HepG2 (cell line): ENCODE data around the gene RABGAP1L. TPM values are rescaled to one million over a fixed set of nuclear protein-coding genes. Genes with fewer than 3 reads are reported as not detected.

Experiments
- ATAC-seq: fragments of 200-7000 bp; cut with Tn5 transposase; 3 replicates; pipeline ENCODE4 v1.9.1; 2020; ENCODE audit warnings: mild to moderate bottlenecking, moderate library complexity
- BruUV-seq: library from RNA; stranded (reverse); fragments of 400-500 nt; replicated peaks from 2 replicates; lab custom pipeline; 2021; lab: Mats Ljungman, UMichigan
- CTCF ChIA-PET: fragments of 300-600 bp; formaldehyde crosslinking; extraction: SDS; loops from one replicate; lab custom pipeline; 2021; ENCODE audit warnings: low total read pairs, inconsistent platforms, low intra/inter-chr PET ratio; lab: Yijun Ruan, JAX
- POLR2A ChIA-PET: fragments of 350-600 bp; sonication (Branson Sonifier 250); formaldehyde crosslinking; loops from one replicate; lab custom pipeline; 2020; ENCODE audit warnings: antibody characterized with exemption, inconsistent platforms; lab: Yijun Ruan, JAX
- DNase-seq: peaks from one replicate; pipeline ENCODE4 v3.0.0-alpha.2; 2015; ENCODE audit warnings: low spot score
- FAIRE-seq: peaks from 3 replicates; lab custom pipeline; 2011; peaks lifted over from hg19 to GRCh38; lab: Jason Lieb, UNC
- H2AFZ ChIP-seq: one replicate; pipeline ENCODE4 v1.6.1; 2011; ENCODE audit warnings: low read length, inconsistent platforms
- H3K27ac ChIP-seq: fragments of 300-600 bp; 3 replicates; pipeline ENCODE4 v1.8.0; 2011; ENCODE audit warnings: mixed run types, mild to moderate bottlenecking, mixed read lengths, low read length, inconsistent platforms; ENCODE audit not compliant: insufficient read depth; ENCODE audit errors: extremely low read length
- H3K27me3 ChIP-seq, 2 experiments: fragments of 200-600 bp in 1 of 2; 2 replicates in 1 of 2; 3 replicates in 1 of 2; pipeline versions ENCODE4 v1.6.0 to v1.8.0; 2011; ENCODE audit warnings: low read length in 2 of 2, mild to moderate bottlenecking in 2 of 2, moderate library complexity in 2 of 2, inconsistent platforms in 1 of 2; ENCODE audit not compliant: insufficient read depth in 2 of 2, control insufficient read depth in 1 of 2
- H3K36me3 ChIP-seq, 2 experiments: fragments of 200-600 bp in 1 of 2; replicated peaks in 1 of 2; 2 replicates in 1 of 2; 3 replicates in 1 of 2; pipeline versions ENCODE4 v1.5.1 to v1.8.0; 2011; ENCODE audit warnings: low read length in 2 of 2, inconsistent platforms in 1 of 2; ENCODE audit not compliant: insufficient read depth in 2 of 2, control insufficient read depth in 1 of 2
- H3K4me1 ChIP-seq: 2 replicates; pipeline ENCODE4 v1.5.1; 2012; ENCODE audit warnings: low read length, inconsistent platforms; ENCODE audit not compliant: insufficient read depth
- H3K4me2 ChIP-seq: 2 replicates; pipeline ENCODE4 v1.6.0; 2011; ENCODE audit warnings: low read depth, low read length, inconsistent platforms
- H3K4me3 ChIP-seq, 3 experiments: fragments of 200-600 bp in 1 of 3; sonication (generic), shearing (Covaris generic) in 1 of 3; replicated peaks in 1 of 3; 2 replicates each; pipeline ENCODE4 v1.5.1; 2011 to 2016; ENCODE audit warnings: low read length in 3 of 3, inconsistent platforms in 2 of 3, low read depth in 2 of 3, mild to moderate bottlenecking in 2 of 3, control low read depth in 1 of 3, mixed read lengths in 1 of 3; ENCODE audit not compliant: insufficient read depth in 1 of 3
- H3K79me2 ChIP-seq: one replicate; pipeline ENCODE4 v1.6.1; 2011; ENCODE audit warnings: low read length, inconsistent platforms; ENCODE audit not compliant: insufficient read depth
- H3K9ac ChIP-seq: 2 replicates; pipeline ENCODE4 v1.6.0; 2011; ENCODE audit warnings: mild to moderate bottlenecking, low read depth, low read length, inconsistent platforms; ENCODE audit not compliant: insufficient read depth
- H3K9me3 ChIP-seq: 2 replicates; pipeline ENCODE4 v1.5.1; 2012; ENCODE audit warnings: mild to moderate bottlenecking, low read length
- H4K20me1 ChIP-seq: 2 replicates; pipeline ENCODE4 v1.6.0; 2011; ENCODE audit warnings: inconsistent platforms, mild to moderate bottlenecking, low read length, moderate library complexity; ENCODE audit not compliant: insufficient read depth
- HOXA3 ChIP-seq: sonication (generic); formaldehyde crosslinking; IDR thresholded peaks from 2 replicates; pipeline ENCODE4 v1.5.0; 2020; ENCODE audit warnings: missing genetic modification reagents
- MEIS2 ChIP-seq: sonication (generic); formaldehyde crosslinking; IDR thresholded peaks from 2 replicates; pipeline ENCODE4 v1.9.0; 2021; ENCODE audit warnings: mild to moderate bottlenecking, missing genetic modification reagents
- SNRNP70 ChIP-seq: fragments of 200-400 bp; formaldehyde crosslinking; IDR thresholded peaks from 2 replicates; pipeline ENCODE4 v1.6.1; 2017; ENCODE audit warnings: mild to moderate bottlenecking, low read depth, low read length, moderate library complexity
- ZFP36 ChIP-seq: fragments of 150-350 bp; IDR thresholded peaks from 2 replicates; pipeline ENCODE4 v1.6.1; 2018; ENCODE audit warnings: borderline replicate concordance, low read length, low read depth; ENCODE audit not compliant: partially characterized antibody
- ZNF274 ChIP-seq: sonication (generic); formaldehyde crosslinking; IDR thresholded peaks from 2 replicates; pipeline ENCODE4 v1.5.1; 2020; ENCODE audit warnings: mild to moderate bottlenecking, missing genetic modification reagents
- ZNF484 ChIP-seq: sonication (generic); formaldehyde crosslinking; IDR thresholded peaks from 2 replicates; pipeline ENCODE4 v1.5.1; 2020; ENCODE audit warnings: mild to moderate bottlenecking, low read depth, missing genetic modification reagents, borderline replicate concordance
- ZNF562 ChIP-seq: sonication (generic); formaldehyde crosslinking; IDR thresholded peaks from 2 replicates; pipeline ENCODE4 v1.8.0; 2022; ENCODE audit warnings: missing genetic modification reagents, borderline replicate concordance
- WGBS: methylation state at CpG from one replicate; pipeline ENCODE4 v1.1.6; 2017; ENCODE audit warnings: low lambda C conversion rate; 5-methylcytosine and 5-hydroxymethylcytosine counted together
- in situ Hi-C: cut with HindIII; loops from 2 replicates; pipeline ENCODE4 v1.10.0; 2017; ENCODE audit warnings: low pct_unique_long_range_greater_than_20kb; ENCODE audit not compliant: extremely low pct_ligation_motif_present
- intact Hi-C: fragments of 100-400 bp; cut with micrococcal nuclease; formaldehyde crosslinking; loops from one replicate; pipeline ENCODE4 v1.10.0; 2022; ENCODE audit not compliant: unreplicated experiment
- polyA plus RNA-seq, 8 experiments: library from polyadenylated mRNA; depleted of rRNA in 3 of 8; stranded (reverse) in 7 of 8; unstranded in 1 of 8; fragments of >200 nt; fragmentation: Illumina TruSeq in 4 of 8; extraction: Trizol in 4 of 8; gene quantifications; 2 replicates each; pipeline versions ENCODE4 v1.2.1 to v1.2.3, GENCODE V29; 2011 to 2016; ENCODE audit warnings: low read depth in 4 of 8, missing spikeins in 1 of 8, mixed read lengths in 1 of 8; ENCODE audit not compliant: insufficient read depth in 1 of 8
- total RNA-seq, 5 experiments: library from RNA; depleted of rRNA; stranded (reverse); fragments of >200 nt; fragmentation: Illumina TruSeq; extraction: Trizol; gene quantifications; 2 replicates each; pipeline ENCODE4 v1.2.3, GENCODE V29; 2016; ENCODE audit warnings: low read depth in 1 of 5
- TF ChIP-seq, protein P1 (sequence below): sonication (generic); formaldehyde crosslinking; IDR thresholded peaks from 2 replicates; pipeline ENCODE4 v1.5.0; 2020; ENCODE audit warnings: mild to moderate bottlenecking, missing genetic modification reagents, moderate library complexity

RABGAP1L gene
- total and polyA plus RNA-seq, 2 of the 13 experiments (the other 11 are each of a cell fraction or from before 2014, with no cell fraction given), result 7.9 to 22.6 TPM

DNA sequence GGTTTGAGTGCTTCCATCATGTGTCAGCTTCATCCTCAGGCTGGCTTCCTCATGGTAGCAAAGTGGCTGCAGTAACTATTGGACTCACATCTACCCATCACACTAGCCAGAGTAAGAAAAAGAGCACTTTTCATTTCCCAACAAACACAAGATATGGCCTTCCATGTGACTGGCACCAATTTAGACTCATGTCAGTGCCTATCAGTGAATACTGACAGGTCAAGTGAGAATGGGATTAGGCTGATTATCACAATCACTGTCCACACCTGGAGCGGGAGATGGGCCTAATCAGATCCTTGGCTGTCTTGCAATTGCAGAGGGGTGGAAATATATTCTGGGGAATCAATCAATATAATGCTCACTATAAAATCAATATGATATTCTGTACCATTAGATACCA, 2.9 kb upstream of the RABGAP1L start:
- POLR2A ChIA-PET, result no interaction called here
- Histone ChIP-seq H3K9me3 (no peaks in the 10 kb centered on the region), H3K9ac (no peak overlapping the region), H2AFZ (no peak overlapping the region), H3K4me3 (no peak overlapping the region), H4K20me1 (no peaks in the 10 kb centered on the region), H3K4me1 (peaks cover 17% of the 10 kb centered on the region), H3K4me2 (no peak overlapping the region), H3K79me2 (peaks cover 6% of the 10 kb centered on the region), H3K27me3 (no peaks in the 10 kb centered on the region), H3K27ac (no peak overlapping the region), H3K36me3 (no peaks in the 10 kb centered on the region)
- WGBS, result 100% methylated on average over 1 of the region's 1 CpG
- CTCF ChIA-PET, result no interaction called here
- DNase-seq (no peak), ATAC-seq (no peak), FAIRE-seq (no peak)
- in situ Hi-C loops, result no loop called here
- TF ChIP-seq HOXA3 (CRISPR knock-in tag) (no peak), MEIS2 (CRISPR knock-in tag) (no peak), SNRNP70 (no peak), ZNF274 (CRISPR knock-in tag) (no peak), ZNF562 (CRISPR knock-in tag) (no peak), ZNF484 (CRISPR knock-in tag) (no peak), ZFP36 (no peak)
- TF ChIP-seq, protein P1, sequence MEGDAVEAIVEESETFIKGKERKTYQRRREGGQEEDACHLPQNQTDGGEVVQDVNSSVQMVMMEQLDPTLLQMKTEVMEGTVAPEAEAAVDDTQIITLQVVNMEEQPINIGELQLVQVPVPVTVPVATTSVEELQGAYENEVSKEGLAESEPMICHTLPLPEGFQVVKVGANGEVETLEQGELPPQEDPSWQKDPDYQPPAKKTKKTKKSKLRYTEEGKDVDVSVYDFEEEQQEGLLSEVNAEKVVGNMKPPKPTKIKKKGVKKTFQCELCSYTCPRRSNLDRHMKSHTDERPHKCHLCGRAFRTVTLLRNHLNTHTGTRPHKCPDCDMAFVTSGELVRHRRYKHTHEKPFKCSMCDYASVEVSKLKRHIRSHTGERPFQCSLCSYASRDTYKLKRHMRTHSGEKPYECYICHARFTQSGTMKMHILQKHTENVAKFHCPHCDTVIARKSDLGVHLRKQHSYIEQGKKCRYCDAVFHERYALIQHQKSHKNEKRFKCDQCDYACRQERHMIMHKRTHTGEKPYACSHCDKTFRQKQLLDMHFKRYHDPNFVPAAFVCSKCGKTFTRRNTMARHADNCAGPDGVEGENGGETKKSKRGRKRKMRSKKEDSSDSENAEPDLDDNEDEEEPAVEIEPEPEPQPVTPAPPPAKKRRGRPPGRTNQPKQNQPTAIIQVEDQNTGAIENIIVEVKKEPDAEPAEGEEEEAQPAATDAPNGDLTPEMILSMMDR (CRISPR knock-in tag), result no peak
- BruUV-seq, result no TSS peak
- intact Hi-C loops, result loop anchor here (10.0 kb wide), 1 partner anchor 132 kb away; the partner anchor contains the start of gene RC3H1
